Measurements from ENCODE around the gene ZBTB20.
A peak's percentile ranks its signal among the peaks of the same experiment; 100 is the strongest.

The ZBTB20 gene

GRCh38 chr3:114867835-114868503 lies 279.1 kb downstream of the ZBTB20 start:
- no peak for ATAC-seq
- H3K27me3 Mint-ChIP-seq = no peaks in the 10 kb centered on the region
- peaks cover 26% of the 10 kb centered on the region for H3K4me1 Mint-ChIP-seq
- no peaks in the 10 kb centered on the region for H3K9me3 Mint-ChIP-seq
- no peak overlapping the region for H3K4me3 Mint-ChIP-seq
- peaks cover 26% of the 10 kb centered on the region for H3K36me3 Mint-ChIP-seq
- no peak overlapping the region for H3K27ac Mint-ChIP-seq

- Mint-ChIP-seq H3K27me3 (no peaks in the 10 kb centered on the region), H3K27ac (no peak overlapping the region), H3K4me3 (no peak overlapping the region), H3K4me1 (peaks cover 23% of the 10 kb centered on the region), H3K9me3 (no peaks in the 10 kb centered on the region), H3K36me3 (peaks cover 24% of the 10 kb centered on the region)
- no peak for ATAC-seq
Measured at GRCh38 chr3:114867359-114867758, 279.7 kb downstream of the ZBTB20 start.

GRCh38 chr3:114866430-114866829 lies 280.7 kb downstream of the ZBTB20 start:
- H3K4me3 Mint-ChIP-seq = no peak overlapping the region
- ATAC-seq = no peak
- peaks cover 14% of the 10 kb centered on the region for H3K4me1 Mint-ChIP-seq

GRCh38 chr3:114864970-114865369 lies 282.1 kb downstream of the ZBTB20 start:
- Mint-ChIP-seq H3K4me1 (peaks cover 14% of the 10 kb centered on the region), H3K9me3 (no peaks in the 10 kb centered on the region)
- no peak for ATAC-seq

More at GRCh38 chr3:114866430-114866829, 280.7 kb downstream of the ZBTB20 start:
- Mint-ChIP-seq H3K36me3 (peaks cover 15% of the 10 kb centered on the region), H3K27ac (peak overlapping the region; percentile 18), H3K27me3 (no peaks in the 10 kb centered on the region), H3K9me3 (no peaks in the 10 kb centered on the region)

GRCh38 chr3:114863848-114864247 lies 283.2 kb downstream of the ZBTB20 start:
- Mint-ChIP-seq H3K27ac (no peak overlapping the region), H3K4me1 (peaks cover 21% of the 10 kb centered on the region)

More at GRCh38 chr3:114864970-114865369, 282.1 kb downstream of the ZBTB20 start:
- Mint-ChIP-seq H3K4me3 (no peak overlapping the region), H3K27me3 (no peaks in the 10 kb centered on the region), H3K36me3 (peaks cover 5% of the 10 kb centered on the region), H3K27ac (no peak overlapping the region)

GRCh38 chr3:114861666-114862065 lies 285.4 kb downstream of the ZBTB20 start:
- Mint-ChIP-seq H3K36me3 (peaks cover 7% of the 10 kb centered on the region), H3K4me3 (no peak overlapping the region), H3K9me3 (no peaks in the 10 kb centered on the region), H3K27ac (no peak overlapping the region), H3K27me3 (no peaks in the 10 kb centered on the region), H3K4me1 (peaks cover 41% of the 10 kb centered on the region)
- no peak for ATAC-seq

More at GRCh38 chr3:114863848-114864247, 283.2 kb downstream of the ZBTB20 start:
- H3K4me3 Mint-ChIP-seq = peak overlapping the region; percentile 29
- H3K36me3 Mint-ChIP-seq = peaks cover 12% of the 10 kb centered on the region
- no peak for ATAC-seq
- no peaks in the 10 kb centered on the region for H3K9me3 Mint-ChIP-seq
- H3K27me3 Mint-ChIP-seq = no peaks in the 10 kb centered on the region

GRCh38 chr3:114860531-114860930 lies 286.6 kb downstream of the ZBTB20 start:
- Mint-ChIP-seq H3K4me3 (no peak overlapping the region), H3K27me3 (no peaks in the 10 kb centered on the region), H3K27ac (no peak overlapping the region), H3K36me3 (peaks cover 7% of the 10 kb centered on the region), H3K9me3 (no peaks in the 10 kb centered on the region), H3K4me1 (peaks cover 41% of the 10 kb centered on the region)
- no peak for ATAC-seq

GRCh38 chr3:114858329-114858728 lies 288.8 kb downstream of the ZBTB20 start:
- Mint-ChIP-seq H3K9me3 (no peaks in the 10 kb centered on the region), H3K36me3 (peaks cover 21% of the 10 kb centered on the region), H3K4me3 (no peak overlapping the region), H3K4me1 (peaks cover 34% of the 10 kb centered on the region), H3K27me3 (no peaks in the 10 kb centered on the region), H3K27ac (no peak overlapping the region)
- no peak for ATAC-seq

GRCh38 chr3:114857299-114857701 lies 289.8 kb downstream of the ZBTB20 start:
- ATAC-seq = no peak
- Mint-ChIP-seq H3K27me3 (no peaks in the 10 kb centered on the region), H3K36me3 (peaks cover 21% of the 10 kb centered on the region), H3K9me3 (no peaks in the 10 kb centered on the region), H3K4me3 (no peak overlapping the region), H3K27ac (no peak overlapping the region), H3K4me1 (peaks cover 34% of the 10 kb centered on the region)

GRCh38 chr3:114856835-114857234 lies 290.3 kb downstream of the ZBTB20 start:
- Mint-ChIP-seq H3K36me3 (peaks cover 25% of the 10 kb centered on the region), H3K9me3 (no peaks in the 10 kb centered on the region), H3K4me3 (no peak overlapping the region), H3K27me3 (no peaks in the 10 kb centered on the region), H3K27ac (no peak overlapping the region), H3K4me1 (peaks cover 34% of the 10 kb centered on the region)
- ATAC-seq = no peak

GRCh38 chr3:114855839-114856238 lies 291.2 kb downstream of the ZBTB20 start:
- Mint-ChIP-seq H3K27ac (no peak overlapping the region), H3K4me3 (no peak overlapping the region), H3K4me1 (peaks cover 34% of the 10 kb centered on the region), H3K27me3 (no peaks in the 10 kb centered on the region), H3K9me3 (no peaks in the 10 kb centered on the region), H3K36me3 (peaks cover 27% of the 10 kb centered on the region)
- no peak for ATAC-seq

- H3K4me1 Mint-ChIP-seq = peaks cover 17% of the 10 kb centered on the region
- no peak overlapping the region for H3K4me3 Mint-ChIP-seq
- no peak for ATAC-seq
- no peaks in the 10 kb centered on the region for H3K9me3 Mint-ChIP-seq
- peaks cover 20% of the 10 kb centered on the region for H3K36me3 Mint-ChIP-seq
- H3K27ac Mint-ChIP-seq = no peak overlapping the region
- no peaks in the 10 kb centered on the region for H3K27me3 Mint-ChIP-seq
Measured at GRCh38 chr3:114852966-114853365, 294.1 kb downstream of the ZBTB20 start.

GRCh38 chr3:114850898-114851297 lies 296.2 kb downstream of the ZBTB20 start:
- Mint-ChIP-seq H3K27me3 (no peaks in the 10 kb centered on the region), H3K4me3 (no peak overlapping the region), H3K27ac (no peak overlapping the region), H3K36me3 (peaks cover 20% of the 10 kb centered on the region), H3K9me3 (no peaks in the 10 kb centered on the region), H3K4me1 (peaks cover 6% of the 10 kb centered on the region)
- no peak for ATAC-seq

GRCh38 chr3:114848643-114849350 lies 298.3 kb downstream of the ZBTB20 start:
- Mint-ChIP-seq H3K27me3 (no peaks in the 10 kb centered on the region), H3K27ac (no peak overlapping the region), H3K4me1 (no peaks in the 10 kb centered on the region), H3K9me3 (no peaks in the 10 kb centered on the region), H3K36me3 (peaks cover 6% of the 10 kb centered on the region), H3K4me3 (no peak overlapping the region)
- no peak for ATAC-seq

GRCh38 chr3:114848082-114848481 lies 299.0 kb downstream of the ZBTB20 start:
- no peak for ATAC-seq
- no peaks in the 10 kb centered on the region for H3K27me3 Mint-ChIP-seq

GRCh38 chr3:114847564-114847963 lies 299.5 kb downstream of the ZBTB20 start:
- Mint-ChIP-seq H3K27ac (no peak overlapping the region), H3K4me1 (no peaks in the 10 kb centered on the region), H3K27me3 (no peaks in the 10 kb centered on the region), H3K4me3 (no peak overlapping the region), H3K36me3 (peaks cover 10% of the 10 kb centered on the region), H3K9me3 (no peaks in the 10 kb centered on the region)
- no peak for ATAC-seq

More at GRCh38 chr3:114848082-114848481, 299.0 kb downstream of the ZBTB20 start:
- H3K27ac Mint-ChIP-seq = no peak overlapping the region
- no peak overlapping the region for H3K4me3 Mint-ChIP-seq
- H3K9me3 Mint-ChIP-seq = no peaks in the 10 kb centered on the region
- H3K4me1 Mint-ChIP-seq = no peaks in the 10 kb centered on the region
- H3K36me3 Mint-ChIP-seq = peaks cover 8% of the 10 kb centered on the region
